Measurements from ENCODE around the gene HOXA10. TPM values are rescaled to one million over a fixed set of nuclear protein-coding genes. Genes with fewer than 3 reads are reported as not detected.

HOXA10 gene
- total and polyA plus RNA-seq, 4 donors = 0.21 to 0.29 (median 0.26) TPM; not detected in 1

DNA sequence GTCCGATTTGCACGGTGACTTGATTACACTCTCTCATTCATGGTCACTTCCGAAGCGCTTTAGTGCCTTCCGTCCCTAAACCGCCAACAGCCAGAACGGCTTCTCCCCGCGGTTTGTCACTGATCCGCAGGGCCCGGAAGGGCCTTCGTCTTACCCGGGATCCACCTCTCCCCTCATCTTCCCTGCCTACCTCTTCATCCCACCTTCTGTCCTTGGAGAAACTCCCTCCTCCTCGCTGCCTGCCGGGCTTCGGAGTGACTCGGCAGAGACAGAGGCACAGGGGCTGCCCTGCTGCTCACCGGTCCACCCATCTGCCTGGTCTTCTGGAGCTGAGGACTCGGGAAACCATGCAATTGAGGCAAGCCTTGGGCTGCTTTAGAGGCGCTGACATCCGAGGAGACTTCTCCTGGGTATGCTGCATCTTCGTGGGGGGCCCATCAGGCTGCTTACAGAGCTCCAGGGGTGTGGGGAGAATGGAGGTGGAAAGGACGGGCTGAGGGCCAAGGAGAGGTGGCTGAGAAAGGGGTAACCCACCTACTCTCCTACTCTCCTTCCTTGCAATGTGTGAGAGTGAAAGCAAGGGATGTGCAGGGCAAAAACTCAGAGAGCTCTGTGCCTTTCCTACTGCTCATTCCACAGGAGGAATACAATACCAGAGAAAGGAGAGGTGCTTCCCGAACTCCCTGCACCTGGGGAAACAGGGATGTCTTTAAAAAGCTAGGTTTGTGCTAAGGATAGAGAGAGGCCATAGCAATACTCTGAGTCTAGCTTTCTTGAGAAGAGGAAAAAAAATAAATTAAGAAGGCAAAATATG lies 11.9 kb upstream of the HOXA10 start:
- TF ChIP-seq, protein P1, sequence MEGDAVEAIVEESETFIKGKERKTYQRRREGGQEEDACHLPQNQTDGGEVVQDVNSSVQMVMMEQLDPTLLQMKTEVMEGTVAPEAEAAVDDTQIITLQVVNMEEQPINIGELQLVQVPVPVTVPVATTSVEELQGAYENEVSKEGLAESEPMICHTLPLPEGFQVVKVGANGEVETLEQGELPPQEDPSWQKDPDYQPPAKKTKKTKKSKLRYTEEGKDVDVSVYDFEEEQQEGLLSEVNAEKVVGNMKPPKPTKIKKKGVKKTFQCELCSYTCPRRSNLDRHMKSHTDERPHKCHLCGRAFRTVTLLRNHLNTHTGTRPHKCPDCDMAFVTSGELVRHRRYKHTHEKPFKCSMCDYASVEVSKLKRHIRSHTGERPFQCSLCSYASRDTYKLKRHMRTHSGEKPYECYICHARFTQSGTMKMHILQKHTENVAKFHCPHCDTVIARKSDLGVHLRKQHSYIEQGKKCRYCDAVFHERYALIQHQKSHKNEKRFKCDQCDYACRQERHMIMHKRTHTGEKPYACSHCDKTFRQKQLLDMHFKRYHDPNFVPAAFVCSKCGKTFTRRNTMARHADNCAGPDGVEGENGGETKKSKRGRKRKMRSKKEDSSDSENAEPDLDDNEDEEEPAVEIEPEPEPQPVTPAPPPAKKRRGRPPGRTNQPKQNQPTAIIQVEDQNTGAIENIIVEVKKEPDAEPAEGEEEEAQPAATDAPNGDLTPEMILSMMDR (IDR thresholded peaks at IDR 0.05; ENCODE audit: control extremely low read depth, extremely low read depth) = no peak
- Histone ChIP-seq H3K27ac (ENCODE audit: low read depth in 1 of 2, low read length in 1 of 2) (no peak overlapping the region), H3K4me3 (no peak overlapping the region), H3K4me1 (ENCODE audit: control insufficient read depth in 5 of 5, insufficient read depth in 5 of 5, low read length in 5 of 5) (peaks cover 0 to 22% (median 14%) of the 10 kb centered on the region in 5 donors), H3K36me3 (ENCODE audit: control insufficient read depth in 4 of 4, insufficient read depth in 4 of 4, low read length in 4 of 4) (no peaks in the 10 kb centered on the region), H3K9ac (ENCODE audit: insufficient read depth in 1 of 2, low read length in 2 of 2) (no peak overlapping the region), H3K27me3 (ENCODE audit: control insufficient read depth in 3 of 3, insufficient read depth in 3 of 3, low read length in 2 of 3) (peaks cover 0 to 98% (median 92%) of the 10 kb centered on the region in 3 donors), H3K9me3 (ENCODE audit: control insufficient read depth in 4 of 4, insufficient read depth in 3 of 4, low read length in 3 of 4) (peaks cover 0 to 12% (median 0%) of the 10 kb centered on the region in 4 donors)
- no peak for ATAC-seq (ENCODE audit: insufficient read depth, low FRiP score)
- 7 to 9% methylated on average over 24 of the region's 24 CpGs for WGBS, 2 donors
- DNase-seq = peak in 1 of 3 donors; percentile 12

- H3K9me3 ChIP-seq (ENCODE audit: control insufficient read depth in 4 of 4, insufficient read depth in 3 of 4, low read length in 3 of 4) = peaks cover 0 to 12% (median 0%) of the 10 kb centered on the region in 4 donors
- H3K4me3 ChIP-seq = no peak within 1 kb of the TSS
- ATAC-seq (ENCODE audit: insufficient read depth, low FRiP score) = no peak
- TF ChIP-seq, protein P1 (IDR thresholded peaks at IDR 0.05; ENCODE audit: control extremely low read depth, extremely low read depth) = no peak
- H3K27ac ChIP-seq (ENCODE audit: low read depth in 1 of 2, low read length in 1 of 2) = no peak within 1 kb of the TSS
- no peaks in the 10 kb centered on the region for H3K36me3 ChIP-seq (ENCODE audit: control insufficient read depth in 4 of 4, insufficient read depth in 4 of 4, low read length in 4 of 4)
- peak in 1 of 3 donors; percentile 30 for DNase-seq
- 3 to 7% methylated on average over 43 of the region's 43 CpGs for WGBS, 2 donors
- no peak within 1 kb of the TSS for H3K9ac ChIP-seq (ENCODE audit: insufficient read depth in 1 of 2, low read length in 2 of 2)
- H3K4me1 ChIP-seq (ENCODE audit: control insufficient read depth in 5 of 5, insufficient read depth in 5 of 5, low read length in 5 of 5) = peaks cover 0 to 22% (median 14%) of the 10 kb centered on the region in 5 donors
- peaks cover 0 to 98% (median 92%) of the 10 kb centered on the region in 3 donors for H3K27me3 ChIP-seq (ENCODE audit: control insufficient read depth in 3 of 3, insufficient read depth in 3 of 3, low read length in 2 of 3)
Measured at GRCh38 chr7:27185013-27185853, 11.1 kb upstream of the HOXA10 start, which contains the start of gene HOXA11. TSS of gene HOXA11 (minus strand) at chr7:27185232. CDS start at chr7:27185144, 88 bp downstream.

DNA sequence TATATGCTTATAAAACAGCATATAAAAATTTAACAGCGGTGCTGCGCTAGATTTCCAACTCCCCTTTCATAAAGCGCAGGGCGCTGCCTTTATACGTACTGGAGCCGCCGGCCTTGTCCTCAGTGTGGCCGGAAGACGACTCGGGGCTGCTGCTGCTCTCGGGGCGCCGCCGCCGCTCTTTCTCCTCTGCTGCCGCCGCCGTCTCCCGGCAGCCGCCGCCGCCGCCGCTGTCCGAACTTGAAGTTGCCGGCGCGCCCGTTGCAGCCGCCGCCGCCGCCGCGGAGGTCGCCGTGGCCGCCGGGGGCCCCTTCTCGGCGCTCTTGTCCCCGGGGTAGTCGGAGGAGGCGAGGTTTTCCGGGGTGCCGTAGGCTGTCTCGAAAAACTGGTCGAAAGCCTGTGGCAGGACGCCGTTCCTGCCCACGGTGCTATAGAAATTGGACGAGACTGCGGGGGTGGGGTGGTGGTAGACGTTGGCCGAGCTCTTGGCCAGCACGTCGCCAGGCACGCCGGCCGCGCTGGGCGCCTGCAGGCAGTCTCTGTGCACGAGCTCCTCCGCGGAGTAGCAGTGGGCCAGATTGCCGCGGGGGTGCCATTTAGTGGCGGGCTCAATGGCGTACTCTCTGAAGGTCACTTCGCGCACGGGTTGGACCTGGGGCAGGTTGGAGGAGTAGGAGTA lies 10.4 kb upstream of the HOXA10 start:
- Histone ChIP-seq H3K9ac (ENCODE audit: insufficient read depth in 1 of 2, low read length in 2 of 2) (no peak overlapping the region), H3K4me1 (ENCODE audit: control insufficient read depth in 5 of 5, insufficient read depth in 5 of 5, low read length in 5 of 5) (peaks cover 0 to 27% (median 20%) of the 10 kb centered on the region in 5 donors), H3K9me3 (ENCODE audit: control insufficient read depth in 4 of 4, insufficient read depth in 3 of 4, low read length in 3 of 4) (peaks cover 0 to 13% (median 0%) of the 10 kb centered on the region in 4 donors), H3K27me3 (ENCODE audit: control insufficient read depth in 3 of 3, insufficient read depth in 3 of 3, low read length in 2 of 3) (peaks cover 0 to 97% (median 88%) of the 10 kb centered on the region in 3 donors), H3K36me3 (ENCODE audit: control insufficient read depth in 4 of 4, insufficient read depth in 4 of 4, low read length in 4 of 4) (no peaks in the 10 kb centered on the region), H3K4me3 (no peak overlapping the region), H3K27ac (ENCODE audit: low read depth in 1 of 2, low read length in 1 of 2) (no peak overlapping the region)
- DNase-seq (peak; percentile 65 to 74 (median 65)), ATAC-seq (ENCODE audit: insufficient read depth, low FRiP score) (no peak)
- TF ChIP-seq, protein P1 (IDR thresholded peaks at IDR 0.05; ENCODE audit: control extremely low read depth, extremely low read depth) = no peak
- WGBS, 2 donors = 2 to 3% methylated on average over 72 of the region's 72 CpGs

Measured in lung (tissue), 12 donors.